ENCODE data around the gene CLASP1. TPM values are rescaled to one million over a fixed set of nuclear protein-coding genes. Genes with fewer than 3 reads are reported as not detected.

The CLASP1 gene
- total and polyA plus RNA-seq, 8 donors = 5.7 to 188 (median 20.8) TPM

DNA sequence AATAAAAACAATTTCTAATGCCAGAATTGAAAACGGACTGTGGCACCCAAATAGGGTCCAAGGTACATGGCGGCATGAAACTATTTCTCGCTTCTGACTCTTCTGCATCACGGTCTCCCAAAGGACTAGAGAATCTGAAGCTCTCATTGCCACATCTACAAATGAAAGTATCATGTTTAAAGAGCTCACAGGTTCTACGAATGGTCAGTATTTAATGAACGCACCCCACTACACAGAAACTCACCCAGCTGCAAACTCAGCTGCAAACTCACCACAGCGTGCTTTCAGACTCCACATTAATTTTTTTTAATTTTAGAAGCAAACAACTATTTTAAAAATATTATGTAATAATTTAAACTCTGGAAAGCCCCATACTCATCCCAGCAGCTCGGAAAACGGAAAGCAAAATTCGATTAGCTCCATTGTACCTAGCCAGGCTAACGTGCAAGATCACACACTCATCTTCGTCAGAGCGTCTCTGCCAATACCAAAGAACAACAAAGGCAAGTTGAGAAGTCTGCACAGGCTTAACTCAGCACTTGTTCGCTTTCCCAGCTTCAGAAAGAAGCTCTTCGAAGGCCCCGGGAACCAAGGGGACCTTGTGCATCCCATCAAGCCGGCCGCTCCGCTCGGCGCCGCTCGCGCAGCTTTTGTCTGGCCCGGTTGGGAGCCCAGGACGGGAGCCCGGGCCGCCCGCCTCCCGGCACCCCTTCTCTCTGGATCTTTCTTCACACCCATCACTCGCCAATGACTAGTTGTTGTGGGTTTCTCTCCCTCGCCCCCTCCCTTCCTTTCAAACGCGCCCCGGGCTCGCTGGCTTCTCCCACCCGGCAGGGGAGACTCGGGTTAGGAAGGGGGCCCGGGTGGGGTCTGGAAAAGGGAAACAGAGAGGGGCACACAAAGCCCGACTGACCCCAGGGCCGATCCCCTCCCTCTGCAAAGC, 785 bp downstream of the CLASP1 start:
- Histone ChIP-seq H3K27ac (peak overlapping the region; percentile 90 to 97 (median 96)), H3K4me1 (peaks cover 22 to 74% (median 48%) of the 10 kb centered on the region in 4 donors), H3K4me3 (peak overlapping the region; percentile 76 to 96 (median 92)), H3K36me3 (no peaks in the 10 kb centered on the region), H3K27me3 (no peaks in the 10 kb centered on the region), H3K9me3 (no peaks in the 10 kb centered on the region)
- TF ChIP-seq EP300 (IDR thresholded peaks at IDR 0.05) (no peak), POLR2A (IDR thresholded peaks at IDR 0.05) (no peak), POLR2AphosphoS5 (IDR thresholded peaks at IDR 0.05) (no peak)
- TF ChIP-seq, protein P1, sequence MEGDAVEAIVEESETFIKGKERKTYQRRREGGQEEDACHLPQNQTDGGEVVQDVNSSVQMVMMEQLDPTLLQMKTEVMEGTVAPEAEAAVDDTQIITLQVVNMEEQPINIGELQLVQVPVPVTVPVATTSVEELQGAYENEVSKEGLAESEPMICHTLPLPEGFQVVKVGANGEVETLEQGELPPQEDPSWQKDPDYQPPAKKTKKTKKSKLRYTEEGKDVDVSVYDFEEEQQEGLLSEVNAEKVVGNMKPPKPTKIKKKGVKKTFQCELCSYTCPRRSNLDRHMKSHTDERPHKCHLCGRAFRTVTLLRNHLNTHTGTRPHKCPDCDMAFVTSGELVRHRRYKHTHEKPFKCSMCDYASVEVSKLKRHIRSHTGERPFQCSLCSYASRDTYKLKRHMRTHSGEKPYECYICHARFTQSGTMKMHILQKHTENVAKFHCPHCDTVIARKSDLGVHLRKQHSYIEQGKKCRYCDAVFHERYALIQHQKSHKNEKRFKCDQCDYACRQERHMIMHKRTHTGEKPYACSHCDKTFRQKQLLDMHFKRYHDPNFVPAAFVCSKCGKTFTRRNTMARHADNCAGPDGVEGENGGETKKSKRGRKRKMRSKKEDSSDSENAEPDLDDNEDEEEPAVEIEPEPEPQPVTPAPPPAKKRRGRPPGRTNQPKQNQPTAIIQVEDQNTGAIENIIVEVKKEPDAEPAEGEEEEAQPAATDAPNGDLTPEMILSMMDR (IDR thresholded peaks at IDR 0.05) = no peak
- intact Hi-C loops (cut with DNase I; ENCODE audit: low total_unique reads) = no loop called here
- peak; percentile 52 to 75 for DNase-seq
- 1 to 3% (median 1%) methylated on average over 29 to 41 of the region's 41 CpGs for WGBS, 5 donors

DNA sequence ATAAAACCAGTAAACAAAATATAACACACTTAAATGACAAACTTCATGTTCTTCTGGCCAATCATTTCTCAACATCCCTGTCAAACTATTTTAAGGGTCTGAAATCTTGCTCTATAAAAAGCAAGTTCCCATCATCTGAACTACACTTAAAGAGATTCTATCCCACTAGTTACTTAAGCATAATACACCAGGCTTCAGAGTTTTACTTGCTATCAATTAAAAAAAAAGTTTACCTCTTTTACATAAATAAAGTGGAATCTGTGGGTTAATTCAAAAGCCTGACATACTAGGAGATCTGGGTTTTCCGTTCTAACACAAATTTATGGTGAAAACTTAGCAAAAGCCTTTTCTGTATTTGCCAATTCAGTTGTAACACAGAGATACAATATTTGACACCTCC, 1.9 kb downstream of the CLASP1 start:
- H3K27ac ChIP-seq = peak overlapping the region in 2 of 5 donors; percentile 96 to 97
- no peak for DNase-seq
- H3K9me3 ChIP-seq = no peaks in the 10 kb centered on the region
- TF ChIP-seq POLR2A (IDR thresholded peaks at IDR 0.05) = no peak
- TF ChIP-seq POLR2AphosphoS5 (IDR thresholded peaks at IDR 0.05) = no peak
- TF ChIP-seq, protein P1 (IDR thresholded peaks at IDR 0.05) = no peak
- TF ChIP-seq EP300 (IDR thresholded peaks at IDR 0.05) = no peak
- 69 to 83% (median 79%) methylated on average over 1 of the region's 1 CpG for WGBS, 5 donors
- no peaks in the 10 kb centered on the region for H3K27me3 ChIP-seq
- H3K4me3 ChIP-seq = peak overlapping the region in 3 of 4 donors; percentile 76 to 96 (median 89)
- H3K36me3 ChIP-seq = no peaks in the 10 kb centered on the region
- peaks cover 22 to 69% (median 48%) of the 10 kb centered on the region in 4 donors for H3K4me1 ChIP-seq
- intact Hi-C loops (cut with DNase I; ENCODE audit: low total_unique reads) = no loop called here

DNA sequence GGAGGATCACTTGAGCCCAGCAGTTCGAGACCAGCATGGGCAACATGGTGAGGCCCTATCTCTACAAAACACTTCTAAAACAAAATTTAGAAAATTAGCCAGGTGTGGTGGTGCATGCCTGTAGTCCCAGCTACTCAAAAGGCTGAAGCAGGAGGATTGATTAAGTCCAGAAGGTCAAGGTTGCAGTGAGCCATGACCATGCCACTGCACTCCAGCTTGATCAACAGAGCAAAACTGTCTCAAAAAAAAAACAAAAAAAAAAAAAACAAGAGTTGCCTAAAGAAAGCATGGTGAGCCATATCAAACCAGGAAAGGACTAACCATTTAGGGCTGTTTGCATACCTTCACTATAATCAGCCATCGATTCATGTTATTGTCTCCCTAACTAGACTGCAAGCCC, 4.5 kb downstream of the CLASP1 start:
- H3K4me3 ChIP-seq = no peak overlapping the region
- H3K27me3 ChIP-seq = no peaks in the 10 kb centered on the region
- H3K4me1 ChIP-seq = peaks cover 5 to 60% (median 34%) of the 10 kb centered on the region in 4 donors
- no peak for DNase-seq
- intact Hi-C loops (cut with DNase I; ENCODE audit: low total_unique reads) = no loop called here
- WGBS, 5 donors = 81 to 94% (median 88%) methylated on average over 2 of the region's 2 CpGs
- no peaks in the 10 kb centered on the region for H3K9me3 ChIP-seq
- no peaks in the 10 kb centered on the region for H3K36me3 ChIP-seq
- TF ChIP-seq, protein P1 (IDR thresholded peaks at IDR 0.05) = no peak
- TF ChIP-seq EP300 (IDR thresholded peaks at IDR 0.05) (no peak), POLR2AphosphoS5 (IDR thresholded peaks at IDR 0.05) (no peak), POLR2A (IDR thresholded peaks at IDR 0.05) (no peak)
- no peak overlapping the region for H3K27ac ChIP-seq

DNA sequence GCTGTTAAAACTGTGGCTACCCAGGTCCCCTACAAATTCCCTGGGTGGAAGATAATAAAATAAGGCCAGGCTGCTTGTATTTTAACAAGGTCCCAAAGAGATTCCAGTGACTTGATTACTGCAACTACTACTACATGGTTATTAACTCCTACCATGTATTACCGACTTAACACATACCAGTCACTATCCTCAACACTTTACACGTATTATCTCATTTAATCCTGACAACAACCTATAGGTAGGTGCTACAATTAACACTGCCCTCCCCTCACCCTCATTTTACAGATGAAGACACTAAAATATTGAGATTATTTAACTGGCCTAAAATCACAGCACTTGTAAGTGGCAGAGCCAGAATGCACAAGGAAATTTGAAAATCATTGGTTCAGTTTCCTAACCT, 5.4 kb downstream of the CLASP1 start:
- H3K27ac ChIP-seq = no peak overlapping the region
- H3K36me3 ChIP-seq = peaks cover 0 to 4% (median 0%) of the 10 kb centered on the region in 4 donors
- no peak overlapping the region for H3K4me3 ChIP-seq
- H3K9me3 ChIP-seq = no peaks in the 10 kb centered on the region
- no peaks in the 10 kb centered on the region for H3K27me3 ChIP-seq
- DNase-seq = no peak
- WGBS, 5 donors = 93 to 98% (median 95%) methylated on average over 2 of the region's 2 CpGs
- TF ChIP-seq, protein P1 (IDR thresholded peaks at IDR 0.05) = no peak
- TF ChIP-seq EP300 (IDR thresholded peaks at IDR 0.05) (no peak), POLR2AphosphoS5 (IDR thresholded peaks at IDR 0.05) (no peak), POLR2A (IDR thresholded peaks at IDR 0.05) (no peak)
- intact Hi-C loops (cut with DNase I; ENCODE audit: low total_unique reads) = no loop called here
- peaks cover 5 to 60% (median 34%) of the 10 kb centered on the region in 4 donors for H3K4me1 ChIP-seq

All from stomach (tissue), 9 donors.